Measurements from ENCODE around the gene C3orf52.

C3orf52 gene

DNA sequence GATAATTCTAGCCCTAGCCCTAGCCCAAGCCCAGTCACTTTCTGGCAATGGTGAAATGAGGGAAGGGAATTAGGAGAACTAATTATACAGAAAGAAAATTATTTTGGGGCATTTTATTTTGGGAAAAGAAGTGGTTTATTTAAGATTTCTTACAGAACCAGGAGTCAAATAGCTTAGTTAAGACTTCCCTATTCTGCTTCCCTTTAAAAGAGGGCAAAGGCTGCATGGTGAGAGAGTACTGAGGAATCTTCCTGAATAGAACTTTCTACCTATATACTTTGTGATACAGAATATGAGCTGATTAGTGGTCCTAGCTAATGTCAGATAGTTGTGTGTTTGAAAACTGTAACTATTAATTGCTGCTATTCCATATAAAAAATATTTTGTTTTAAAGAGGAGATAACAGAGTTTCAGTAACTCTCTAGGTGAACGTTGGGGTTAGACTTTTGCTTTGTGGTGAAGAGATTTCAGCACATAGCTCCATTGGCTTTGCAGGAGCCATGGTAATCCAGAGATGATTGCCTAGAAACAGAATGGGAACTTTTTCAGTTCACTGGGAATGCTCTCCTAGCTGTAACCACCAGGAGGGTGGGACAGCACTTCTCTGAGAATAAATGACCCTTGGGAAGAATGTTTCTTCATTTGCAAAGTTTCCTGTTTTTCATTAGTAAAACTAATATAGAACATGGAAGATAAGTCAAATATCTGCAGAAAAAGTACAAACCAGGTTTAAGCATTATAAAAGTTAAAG is 52.2 kb downstream of the C3orf52 start:
- Histone ChIP-seq H3K9me3 (ENCODE audit: insufficient read depth, low read depth, low read length) (no peaks in the 10 kb centered on the region), H3K9ac (ENCODE audit: low read depth, low read length, poor library complexity, severe bottlenecking) (no peak overlapping the region), H4K20me1 (ENCODE audit: insufficient read depth, low read length, poor library complexity, severe bottlenecking) (no peaks in the 10 kb centered on the region), H3K27me3 (ENCODE audit: insufficient read depth, low read length, poor library complexity, severe bottlenecking) (no peaks in the 10 kb centered on the region), H3K36me3 (ENCODE audit: insufficient read depth, low read length) (no peaks in the 10 kb centered on the region), H3K4me2 (ENCODE audit: low read depth, low read length, poor library complexity, severe bottlenecking) (no peak overlapping the region), H3F3A (ENCODE audit: low read depth) (no peaks in the 10 kb centered on the region), H3K9me2 (replicated peaks; ENCODE audit: low read depth, low read length) (no peaks in the 10 kb centered on the region), H2AFZ (ENCODE audit: low read length) (0 out of 2 replicates have a peak overlapping the region, but pooled peaks have one; percentile 4), H3K4me3 (ENCODE audit: low read length, poor library complexity, severe bottlenecking) (no peak overlapping the region), H3K79me2 (ENCODE audit: insufficient read depth, low read length) (no peaks in the 10 kb centered on the region), H3K4me1 (ENCODE audit: insufficient read depth, low read length, poor library complexity, severe bottlenecking) (peaks cover 28% of the 10 kb centered on the region)
- TF ChIP-seq EZH2phosphoT487 (IDR thresholded peaks at IDR 0.05; ENCODE audit: borderline replicate concordance), result no peak

DNA sequence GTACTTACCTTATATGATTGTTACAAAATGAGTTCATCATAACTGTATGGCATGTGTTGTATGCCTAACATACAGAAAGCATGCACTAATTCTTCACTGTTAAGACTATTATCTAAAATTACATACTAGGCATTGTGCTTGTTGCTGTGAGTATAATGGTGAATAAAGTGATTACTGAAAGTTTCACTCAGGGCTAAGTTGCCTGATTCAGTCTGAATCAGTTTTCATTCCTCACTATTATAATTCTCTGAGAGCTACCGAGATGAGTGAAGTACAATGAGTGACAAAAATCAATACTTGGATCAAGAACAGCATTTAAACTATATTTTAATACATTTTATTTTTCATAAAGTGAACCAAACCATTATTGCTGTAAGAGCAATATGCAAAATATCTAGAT is 54.4 kb downstream of the C3orf52 start:
- TF ChIP-seq, protein P1, sequence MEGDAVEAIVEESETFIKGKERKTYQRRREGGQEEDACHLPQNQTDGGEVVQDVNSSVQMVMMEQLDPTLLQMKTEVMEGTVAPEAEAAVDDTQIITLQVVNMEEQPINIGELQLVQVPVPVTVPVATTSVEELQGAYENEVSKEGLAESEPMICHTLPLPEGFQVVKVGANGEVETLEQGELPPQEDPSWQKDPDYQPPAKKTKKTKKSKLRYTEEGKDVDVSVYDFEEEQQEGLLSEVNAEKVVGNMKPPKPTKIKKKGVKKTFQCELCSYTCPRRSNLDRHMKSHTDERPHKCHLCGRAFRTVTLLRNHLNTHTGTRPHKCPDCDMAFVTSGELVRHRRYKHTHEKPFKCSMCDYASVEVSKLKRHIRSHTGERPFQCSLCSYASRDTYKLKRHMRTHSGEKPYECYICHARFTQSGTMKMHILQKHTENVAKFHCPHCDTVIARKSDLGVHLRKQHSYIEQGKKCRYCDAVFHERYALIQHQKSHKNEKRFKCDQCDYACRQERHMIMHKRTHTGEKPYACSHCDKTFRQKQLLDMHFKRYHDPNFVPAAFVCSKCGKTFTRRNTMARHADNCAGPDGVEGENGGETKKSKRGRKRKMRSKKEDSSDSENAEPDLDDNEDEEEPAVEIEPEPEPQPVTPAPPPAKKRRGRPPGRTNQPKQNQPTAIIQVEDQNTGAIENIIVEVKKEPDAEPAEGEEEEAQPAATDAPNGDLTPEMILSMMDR (conservative IDR thresholded peaks at IDR 0.05; ENCODE audit: low read length), result no peak
- no peak for TF ChIP-seq EZH2phosphoT487 (IDR thresholded peaks at IDR 0.05; ENCODE audit: borderline replicate concordance)
- H3K79me2 ChIP-seq (ENCODE audit: insufficient read depth, low read length), result no peaks in the 10 kb centered on the region
- H3K4me3 ChIP-seq (ENCODE audit: low read length, poor library complexity, severe bottlenecking), result no peak overlapping the region
- H3K4me1 ChIP-seq (ENCODE audit: insufficient read depth, low read length, poor library complexity, severe bottlenecking), result peaks cover 8% of the 10 kb centered on the region
- H4K20me1 ChIP-seq (ENCODE audit: insufficient read depth, low read length, poor library complexity, severe bottlenecking), result no peaks in the 10 kb centered on the region
- H3F3A ChIP-seq (ENCODE audit: low read depth), result no peaks in the 10 kb centered on the region
- no peak overlapping the region for H3K4me2 ChIP-seq (ENCODE audit: low read depth, low read length, poor library complexity, severe bottlenecking)
- H3K9ac ChIP-seq (ENCODE audit: low read depth, low read length, poor library complexity, severe bottlenecking), result no peak overlapping the region
- no peaks in the 10 kb centered on the region for H3K9me2 ChIP-seq (replicated peaks; ENCODE audit: low read depth, low read length)
- H3K36me3 ChIP-seq (ENCODE audit: insufficient read depth, low read length), result no peaks in the 10 kb centered on the region
- H3K27me3 ChIP-seq (ENCODE audit: insufficient read depth, low read length, poor library complexity, severe bottlenecking), result no peaks in the 10 kb centered on the region
- no peaks in the 10 kb centered on the region for H3K9me3 ChIP-seq (ENCODE audit: insufficient read depth, low read depth, low read length)
- H2AFZ ChIP-seq (ENCODE audit: low read length), result no peak overlapping the region

DNA sequence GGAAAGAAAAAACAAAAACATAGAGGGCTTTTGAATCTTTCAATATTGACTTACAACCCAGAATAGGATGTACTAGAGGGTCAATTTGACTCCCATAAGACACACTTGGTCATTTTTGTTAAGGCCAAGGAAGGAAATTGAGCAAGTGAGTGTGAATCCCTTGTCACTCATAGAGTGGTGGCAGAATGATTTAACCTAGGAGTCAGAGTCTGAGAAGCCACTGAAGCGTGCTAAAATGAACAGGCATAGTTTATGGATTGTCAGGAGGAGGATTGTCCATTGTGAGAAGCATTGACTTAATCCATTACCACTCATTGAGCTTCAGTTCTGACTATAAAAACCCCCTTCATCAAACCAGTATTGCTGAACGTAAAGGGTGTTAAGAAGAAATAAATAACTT is 55.1 kb downstream of the C3orf52 start:
- Histone ChIP-seq H3K79me2 (ENCODE audit: insufficient read depth, low read length) (no peaks in the 10 kb centered on the region), H3F3A (ENCODE audit: low read depth) (no peaks in the 10 kb centered on the region), H2AFZ (ENCODE audit: low read length) (no peak overlapping the region), H3K9me2 (replicated peaks; ENCODE audit: low read depth, low read length) (no peaks in the 10 kb centered on the region), H4K20me1 (ENCODE audit: insufficient read depth, low read length, poor library complexity, severe bottlenecking) (no peaks in the 10 kb centered on the region), H3K4me1 (ENCODE audit: insufficient read depth, low read length, poor library complexity, severe bottlenecking) (peaks cover 8% of the 10 kb centered on the region), H3K4me2 (ENCODE audit: low read depth, low read length, poor library complexity, severe bottlenecking) (no peak overlapping the region), H3K9ac (ENCODE audit: low read depth, low read length, poor library complexity, severe bottlenecking) (no peak overlapping the region), H3K36me3 (ENCODE audit: insufficient read depth, low read length) (no peaks in the 10 kb centered on the region), H3K27me3 (ENCODE audit: insufficient read depth, low read length, poor library complexity, severe bottlenecking) (no peaks in the 10 kb centered on the region), H3K4me3 (ENCODE audit: low read length, poor library complexity, severe bottlenecking) (no peak overlapping the region), H3K9me3 (ENCODE audit: insufficient read depth, low read depth, low read length) (no peaks in the 10 kb centered on the region)
- TF ChIP-seq, protein P1 (conservative IDR thresholded peaks at IDR 0.05; ENCODE audit: low read length), result no peak
- TF ChIP-seq EZH2phosphoT487 (IDR thresholded peaks at IDR 0.05; ENCODE audit: borderline replicate concordance), result no peak

DNA sequence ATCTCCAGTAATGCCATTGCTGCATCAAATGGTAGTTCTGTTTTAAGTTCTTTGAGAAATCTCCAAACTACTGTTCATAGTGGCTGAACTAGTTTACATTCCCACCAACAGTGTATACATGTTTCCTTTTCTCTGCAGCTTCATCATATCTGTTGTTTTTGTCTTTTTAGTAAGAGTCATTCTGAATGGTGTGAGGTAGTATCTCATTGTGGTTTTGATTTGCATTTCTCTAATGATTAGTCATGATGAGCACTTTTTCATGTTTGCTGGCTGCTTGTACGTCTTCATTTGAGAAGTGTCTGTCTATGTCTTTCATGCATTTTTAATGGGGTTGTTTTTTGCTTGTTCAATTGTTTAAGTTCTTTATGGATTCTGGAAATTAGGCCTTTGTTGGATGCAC is 57.1 kb downstream of the C3orf52 start:
- Histone ChIP-seq H3K4me2 (ENCODE audit: low read depth, low read length, poor library complexity, severe bottlenecking) (no peak overlapping the region), H3K9ac (ENCODE audit: low read depth, low read length, poor library complexity, severe bottlenecking) (no peak overlapping the region)
- TF ChIP-seq, protein P1 (conservative IDR thresholded peaks at IDR 0.05; ENCODE audit: low read length), result no peak
- TF ChIP-seq EZH2phosphoT487 (IDR thresholded peaks at IDR 0.05; ENCODE audit: borderline replicate concordance), result no peak

More for the DNA sequence above, 57.1 kb downstream of the C3orf52 start:
- peaks cover 5% of the 10 kb centered on the region for H3K27me3 ChIP-seq (ENCODE audit: insufficient read depth, low read length, poor library complexity, severe bottlenecking)
- H3K79me2 ChIP-seq (ENCODE audit: insufficient read depth, low read length), result no peaks in the 10 kb centered on the region
- H3F3A ChIP-seq (ENCODE audit: low read depth), result no peaks in the 10 kb centered on the region
- peaks cover 6% of the 10 kb centered on the region; the same call in 1 of the 2 replicates for H3K9me3 ChIP-seq (ENCODE audit: insufficient read depth, low read depth, low read length)
- no peak overlapping the region for H2AFZ ChIP-seq (ENCODE audit: low read length)
- no peaks in the 10 kb centered on the region for H4K20me1 ChIP-seq (ENCODE audit: insufficient read depth, low read length, poor library complexity, severe bottlenecking)
- no peaks in the 10 kb centered on the region for H3K9me2 ChIP-seq (replicated peaks; ENCODE audit: low read depth, low read length)
- no peaks in the 10 kb centered on the region for H3K36me3 ChIP-seq (ENCODE audit: insufficient read depth, low read length)
- no peak overlapping the region for H3K4me3 ChIP-seq (ENCODE audit: low read length, poor library complexity, severe bottlenecking)
- H3K4me1 ChIP-seq (ENCODE audit: insufficient read depth, low read length, poor library complexity, severe bottlenecking), result no peaks in the 10 kb centered on the region
